ENCODE measurements around the gene NNT.

DNA sequence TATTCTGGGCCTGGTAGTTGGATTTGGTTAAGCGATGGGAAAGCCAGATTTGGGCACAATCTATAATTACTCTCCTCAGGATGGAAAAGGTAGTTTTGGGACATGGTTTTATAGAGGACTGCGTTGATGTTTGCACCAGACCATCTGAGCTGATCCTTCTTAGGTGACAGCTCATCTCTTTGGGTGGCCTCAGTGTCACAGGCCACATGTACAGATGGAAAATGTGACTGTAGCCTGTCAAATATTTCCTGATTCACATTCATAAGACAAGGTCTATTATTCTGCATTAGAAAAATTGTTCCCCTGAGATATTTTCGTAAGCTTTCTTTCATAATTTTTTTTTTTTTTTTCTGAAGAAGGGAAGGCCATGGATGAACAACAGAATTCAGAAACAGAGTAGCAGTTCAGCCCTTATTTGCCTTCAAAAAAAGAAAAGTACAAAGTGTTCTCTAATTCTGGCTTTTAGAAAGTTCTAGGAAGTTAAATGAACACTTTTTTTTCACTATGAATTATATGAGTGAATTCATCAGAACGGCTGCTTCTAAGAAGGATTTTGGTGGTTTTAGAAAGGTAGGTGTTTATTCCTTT, 81.0 kb downstream of the NNT start:
- TF ChIP-seq NFIC (IDR thresholded peaks at IDR 0.05; ENCODE audit: low read depth, low read length) (no peak), SIN3A (IDR thresholded peaks at IDR 0.05; ENCODE audit: low read depth, low read length) (no peak), IKZF2 (IDR thresholded peaks at IDR 0.05) (no peak), FOXM1 (IDR thresholded peaks at IDR 0.05; ENCODE audit: low read depth, low read length) (no peak)
- TF ChIP-seq, protein P1, sequence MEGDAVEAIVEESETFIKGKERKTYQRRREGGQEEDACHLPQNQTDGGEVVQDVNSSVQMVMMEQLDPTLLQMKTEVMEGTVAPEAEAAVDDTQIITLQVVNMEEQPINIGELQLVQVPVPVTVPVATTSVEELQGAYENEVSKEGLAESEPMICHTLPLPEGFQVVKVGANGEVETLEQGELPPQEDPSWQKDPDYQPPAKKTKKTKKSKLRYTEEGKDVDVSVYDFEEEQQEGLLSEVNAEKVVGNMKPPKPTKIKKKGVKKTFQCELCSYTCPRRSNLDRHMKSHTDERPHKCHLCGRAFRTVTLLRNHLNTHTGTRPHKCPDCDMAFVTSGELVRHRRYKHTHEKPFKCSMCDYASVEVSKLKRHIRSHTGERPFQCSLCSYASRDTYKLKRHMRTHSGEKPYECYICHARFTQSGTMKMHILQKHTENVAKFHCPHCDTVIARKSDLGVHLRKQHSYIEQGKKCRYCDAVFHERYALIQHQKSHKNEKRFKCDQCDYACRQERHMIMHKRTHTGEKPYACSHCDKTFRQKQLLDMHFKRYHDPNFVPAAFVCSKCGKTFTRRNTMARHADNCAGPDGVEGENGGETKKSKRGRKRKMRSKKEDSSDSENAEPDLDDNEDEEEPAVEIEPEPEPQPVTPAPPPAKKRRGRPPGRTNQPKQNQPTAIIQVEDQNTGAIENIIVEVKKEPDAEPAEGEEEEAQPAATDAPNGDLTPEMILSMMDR (IDR thresholded peaks at IDR 0.05 in 2 of 3, conservative IDR thresholded peaks at IDR 0.05 in 1 of 3; ENCODE audit: control insufficient read depth in 2 of 3, extremely low read depth in 1 of 3, insufficient read depth in 1 of 3, low read depth in 3 of 3, low read length in 3 of 3): no peak

Data from GM12878 (cell line).